CD1c-positive myeloid dendritic cell (primary cell): ENCODE results near the gene NOC4L.

Experiments
- DNase-seq: peaks from one replicate; pipeline ENCODE4 v3.0.0-alpha.2; 2016; ENCODE audit errors: extremely low spot score

Gene NOC4L

DNA sequence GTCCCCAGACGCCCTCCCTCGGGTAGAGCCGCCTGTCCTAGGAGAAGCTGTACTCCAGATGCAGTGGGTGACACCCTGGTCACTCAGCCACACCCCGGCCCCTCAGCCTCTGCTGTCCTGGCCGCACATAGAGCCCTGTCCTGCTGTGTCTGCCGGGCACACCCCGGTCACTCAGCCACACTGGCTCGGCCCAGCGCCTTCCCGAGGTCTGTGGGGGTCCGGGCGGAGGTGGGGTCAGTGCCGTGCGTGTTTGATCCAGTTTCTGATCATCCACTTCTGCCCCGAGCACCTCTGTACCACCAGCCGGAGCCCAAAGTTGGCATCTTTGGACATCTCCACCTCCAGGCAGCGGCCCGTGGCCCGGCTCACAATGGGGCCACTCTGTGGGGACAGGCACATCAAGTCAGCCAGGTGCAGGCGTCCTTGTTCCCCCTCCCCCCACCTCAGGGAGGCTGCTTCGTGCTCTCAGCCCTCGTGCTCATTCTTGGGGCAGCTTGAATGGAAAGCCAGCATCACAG lies 52.7 kb downstream of the NOC4L start:
- DNase-seq, result no peak

DNA sequence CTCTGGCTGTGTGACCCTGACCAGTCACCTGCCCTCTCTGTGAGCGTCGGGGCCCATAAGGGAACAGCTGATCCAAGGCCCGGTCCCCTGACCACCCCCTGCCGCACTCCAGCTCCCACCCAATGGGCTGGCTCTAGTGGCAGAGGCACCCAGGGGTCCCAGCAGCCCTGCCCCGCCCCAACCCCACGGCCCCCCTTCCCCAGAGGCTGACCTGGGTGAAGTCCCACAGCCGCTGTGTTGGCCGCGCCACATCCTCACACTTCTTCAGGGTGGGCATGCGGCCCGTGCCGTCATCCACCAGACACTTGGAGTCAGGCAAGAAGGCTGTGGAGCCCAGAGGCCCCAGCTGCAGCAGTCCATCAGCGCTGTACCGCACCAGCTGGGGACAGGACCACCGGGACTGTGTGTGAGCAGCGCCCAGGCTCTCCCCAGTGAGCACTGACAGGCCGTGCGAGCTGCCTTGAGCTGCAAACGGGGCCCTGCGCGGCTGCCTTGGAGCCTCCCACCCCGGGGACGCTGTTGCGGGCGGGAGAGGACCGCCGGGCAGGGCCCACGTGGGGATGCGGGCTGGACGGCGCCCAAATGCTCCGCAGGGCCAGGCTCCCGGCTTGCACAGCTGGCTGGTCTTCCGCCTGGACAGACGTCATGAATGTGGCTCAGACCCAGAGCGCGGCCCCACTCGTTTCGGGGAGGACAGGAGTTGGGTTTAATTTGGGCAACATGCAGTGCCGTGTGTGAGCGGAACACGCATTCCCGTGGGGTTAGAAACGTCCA lies 53.5 kb downstream of the NOC4L start:
- no peak for DNase-seq

DNA sequence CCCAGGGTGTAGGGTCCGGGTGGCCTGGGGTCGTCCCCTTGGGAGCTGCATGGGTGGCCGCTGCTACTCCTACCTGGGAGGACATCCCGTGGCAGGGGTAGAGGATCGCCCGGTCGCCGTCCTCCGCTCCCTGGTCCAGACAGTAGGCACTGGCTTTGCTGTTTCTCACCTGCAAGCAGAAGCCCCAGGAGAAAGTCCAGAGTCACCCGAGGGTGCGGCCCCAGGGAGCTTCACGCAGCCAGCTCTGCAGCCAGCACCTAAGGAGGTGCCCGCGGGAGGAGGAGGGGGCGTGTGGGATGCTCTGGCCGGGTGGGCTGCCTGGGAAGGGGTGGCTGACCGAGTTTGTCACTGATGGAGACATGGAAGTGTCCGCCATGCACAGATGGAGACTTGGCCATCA lies 54.8 kb downstream of the NOC4L start:
- no peak for DNase-seq

DNA sequence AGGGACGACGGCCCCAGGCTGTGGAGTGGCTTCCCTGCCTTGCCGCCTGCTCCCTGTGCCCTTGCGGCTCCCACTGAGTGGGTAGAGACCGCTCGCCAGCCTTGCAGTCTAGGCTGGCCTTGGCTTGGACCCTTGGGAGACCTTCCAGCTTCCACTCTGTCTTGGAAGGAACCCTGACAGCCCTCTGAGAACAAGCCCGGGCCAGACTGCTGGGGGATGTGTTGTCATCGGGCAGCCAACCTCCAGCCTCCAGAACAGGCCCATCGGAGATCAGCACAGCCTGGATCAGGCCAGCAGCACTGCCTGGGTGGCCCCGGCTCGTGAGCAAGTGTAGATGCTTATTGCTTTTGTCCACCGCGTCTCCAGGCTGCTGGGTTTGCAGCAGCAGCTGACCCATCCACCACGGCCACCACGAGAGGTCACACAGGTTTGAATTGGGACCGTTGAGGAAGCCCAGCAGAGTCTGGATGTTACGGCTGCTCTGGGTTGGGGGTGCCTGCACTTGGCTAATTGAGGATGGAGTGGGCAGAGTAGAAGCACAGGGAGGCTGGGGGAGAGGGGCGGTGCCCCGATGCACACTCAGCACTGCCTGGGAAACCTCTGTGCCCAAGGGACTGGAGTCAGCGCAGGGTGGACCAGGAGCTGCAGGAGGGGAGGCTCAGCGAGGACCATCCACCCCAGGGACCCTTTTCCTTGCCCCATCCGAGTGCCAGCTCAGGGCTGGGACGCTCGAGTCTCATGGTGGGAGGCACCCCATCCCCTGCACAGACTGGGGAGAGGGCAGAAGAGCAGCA lies 55.5 kb downstream of the NOC4L start:
- no peak for DNase-seq

DNA sequence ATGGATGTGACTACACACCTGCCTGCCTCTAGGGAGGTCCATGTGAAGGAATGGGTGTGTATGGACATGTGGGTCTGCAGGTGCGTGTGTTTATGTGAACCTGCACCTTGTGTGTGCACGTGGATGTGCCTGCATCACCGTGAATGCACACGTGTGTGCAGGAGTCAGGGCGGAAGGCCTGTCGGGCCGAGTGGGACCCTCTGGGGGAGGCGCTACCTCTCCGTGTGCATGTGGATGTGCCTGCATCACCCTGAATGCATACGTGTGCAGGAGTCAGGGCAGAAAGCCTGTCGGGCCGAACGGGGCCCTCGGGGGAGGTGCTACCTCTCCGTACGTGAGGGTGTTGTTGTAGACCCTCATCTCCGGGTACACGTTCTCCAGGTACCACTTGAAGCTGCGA lies 56.5 kb downstream of the NOC4L start:
- DNase-seq, result no peak

DNA sequence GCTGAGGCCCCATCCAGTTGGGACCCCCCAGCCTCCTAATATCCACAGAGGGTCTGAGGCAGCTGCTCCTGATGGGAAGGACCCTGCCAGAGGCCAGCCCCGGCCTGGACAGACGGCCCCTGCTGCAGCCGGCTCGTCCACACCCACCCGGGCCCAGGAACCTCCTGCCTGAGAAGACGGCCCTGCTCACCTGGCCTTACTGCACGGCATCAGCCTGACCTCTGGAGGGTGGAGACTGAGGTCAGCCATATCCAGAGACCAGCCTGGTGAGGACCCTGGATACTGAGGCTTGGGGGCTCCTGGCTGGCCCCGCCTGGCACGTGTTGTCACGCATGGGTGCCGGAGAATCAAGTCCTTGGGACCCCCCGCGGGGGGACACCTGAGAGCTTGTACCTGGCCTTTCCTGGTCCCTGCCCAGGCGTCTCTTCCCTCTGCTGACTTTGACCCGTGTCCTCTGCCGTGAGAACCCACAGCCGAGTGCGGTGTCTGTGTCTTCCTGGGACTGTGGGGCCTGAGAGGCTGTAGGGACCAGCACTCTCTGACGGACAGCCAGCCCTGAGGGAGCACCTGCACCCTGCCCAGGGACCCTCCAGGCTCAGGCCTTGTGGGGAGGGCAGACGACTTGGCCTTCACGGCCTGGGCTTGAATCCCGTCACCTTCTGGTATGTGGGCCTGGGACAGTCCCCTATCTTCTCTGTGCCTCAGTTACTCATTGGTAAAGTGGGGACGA lies 57.3 kb downstream of the NOC4L start:
- no peak for DNase-seq
